GOT3 (cell line): ENCODE results near the gene HARBI1.

Experiments used
- DNase-seq: peaks from one replicate; lab custom pipeline; 2025; ENCODE audit warnings: mixed read lengths; lab: John Stamatoyannopoulos, UW

Gene HARBI1

GRCh38 chr11:46633291-46634217 lies 16.5 kb upstream of the HARBI1 start:
- no peak for DNase-seq

GRCh38 chr11:46632502-46632901 lies 15.5 kb upstream of the HARBI1 start:
- no peak for DNase-seq

GRCh38 chr11:46631676-46632075 lies 14.6 kb upstream of the HARBI1 start:
- no peak for DNase-seq

- no peak for DNase-seq
Observed at GRCh38 chr11:46630237-46630636, 13.2 kb upstream of the HARBI1 start.

GRCh38 chr11:46628961-46629360 lies 11.9 kb upstream of the HARBI1 start:
- DNase-seq: no peak

GRCh38 chr11:46625406-46625805 lies 8.4 kb upstream of the HARBI1 start:
- DNase-seq: no peak

GRCh38 chr11:46618837-46619236 lies 1.8 kb upstream of the HARBI1 start:
- no peak for DNase-seq

- no peak for DNase-seq
Observed at GRCh38 chr11:46617972-46618314, 916 bp upstream of the HARBI1 start.

GRCh38 chr11:46616551-46617133 lies 385 bp downstream of the HARBI1 start:
- DNase-seq: no peak

GRCh38 chr11:46615756-46616155 lies 1.3 kb downstream of the HARBI1 start:
- no peak for DNase-seq

- no peak for DNase-seq
Observed at GRCh38 chr11:46612326-46612725, 4.7 kb downstream of the HARBI1 start.

GRCh38 chr11:46611526-46612304 lies 5.3 kb downstream of the HARBI1 start:
- DNase-seq: no peak

GRCh38 chr11:46609386-46609785 lies 7.6 kb downstream of the HARBI1 start:
- no peak for DNase-seq

- no peak for DNase-seq
Observed at GRCh38 chr11:46607516-46607915, 9.5 kb downstream of the HARBI1 start.

- no peak for DNase-seq
Observed at GRCh38 chr11:46604796-46605195, 12.2 kb downstream of the HARBI1 start.

- no peak for DNase-seq
Observed at GRCh38 chr11:46603704-46604308, 13.2 kb downstream of the HARBI1 start.

GRCh38 chr11:46601129-46601528 lies 15.9 kb downstream of the HARBI1 start:
- DNase-seq: no peak

GRCh38 chr11:46600194-46600960 lies 16.6 kb downstream of the HARBI1 start:
- DNase-seq: no peak

GRCh38 chr11:46599340-46600193 lies 17.5 kb downstream of the HARBI1 start:
- no peak for DNase-seq

- DNase-seq: no peak
Observed at GRCh38 chr11:46597609-46598219, 19.3 kb downstream of the HARBI1 start.
